Neural cell (in vitro differentiated cells): ENCODE results near the gene NECTIN4.

Source experiments
- POLR2AphosphoS5 ChIP-seq: IDR thresholded peaks from 2 replicates; pipeline ENCODE4 v1.6.1; 2012
- TF ChIP-seq, protein P1 (sequence below): fragments of 450-650 bp; IDR thresholded peaks from 2 replicates; pipeline ENCODE4 v1.5.1; 2014; ENCODE audit warnings: antibody characterized with exemption, mild to moderate bottlenecking, moderate library complexity; ENCODE audit not compliant: poor library complexity, severe bottlenecking

DNA sequence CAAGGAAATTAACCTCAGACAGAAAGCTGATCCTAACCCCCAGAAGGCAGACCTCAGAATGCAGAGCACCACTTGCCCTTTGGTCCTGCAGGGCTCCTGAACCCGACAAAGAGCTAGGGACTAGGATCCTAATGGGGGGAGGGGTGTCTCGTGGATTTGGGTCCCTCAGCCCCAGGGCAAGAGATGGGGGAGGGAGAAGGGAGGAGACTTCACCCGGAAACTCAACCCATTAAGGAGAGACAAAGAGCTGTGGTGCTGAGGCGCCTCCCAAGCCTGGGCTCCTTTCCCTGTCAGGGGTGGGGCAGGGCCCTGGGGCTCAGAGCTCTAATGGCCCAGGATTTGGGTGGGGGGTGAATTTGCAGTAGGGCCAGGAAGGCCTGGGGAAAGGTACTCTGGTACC, 2.9 kb downstream of the NECTIN4 start:
- no peak for TF ChIP-seq POLR2AphosphoS5
- TF ChIP-seq, protein P1, sequence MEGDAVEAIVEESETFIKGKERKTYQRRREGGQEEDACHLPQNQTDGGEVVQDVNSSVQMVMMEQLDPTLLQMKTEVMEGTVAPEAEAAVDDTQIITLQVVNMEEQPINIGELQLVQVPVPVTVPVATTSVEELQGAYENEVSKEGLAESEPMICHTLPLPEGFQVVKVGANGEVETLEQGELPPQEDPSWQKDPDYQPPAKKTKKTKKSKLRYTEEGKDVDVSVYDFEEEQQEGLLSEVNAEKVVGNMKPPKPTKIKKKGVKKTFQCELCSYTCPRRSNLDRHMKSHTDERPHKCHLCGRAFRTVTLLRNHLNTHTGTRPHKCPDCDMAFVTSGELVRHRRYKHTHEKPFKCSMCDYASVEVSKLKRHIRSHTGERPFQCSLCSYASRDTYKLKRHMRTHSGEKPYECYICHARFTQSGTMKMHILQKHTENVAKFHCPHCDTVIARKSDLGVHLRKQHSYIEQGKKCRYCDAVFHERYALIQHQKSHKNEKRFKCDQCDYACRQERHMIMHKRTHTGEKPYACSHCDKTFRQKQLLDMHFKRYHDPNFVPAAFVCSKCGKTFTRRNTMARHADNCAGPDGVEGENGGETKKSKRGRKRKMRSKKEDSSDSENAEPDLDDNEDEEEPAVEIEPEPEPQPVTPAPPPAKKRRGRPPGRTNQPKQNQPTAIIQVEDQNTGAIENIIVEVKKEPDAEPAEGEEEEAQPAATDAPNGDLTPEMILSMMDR = no peak
